GM21515 (cell line): ENCODE measurements around the gene NR4A1.

ENCODE experiments used
- ATAC-seq: cut with Tn5 transposase; IDR thresholded peaks from one replicate; pipeline ENCODE4 v1.9.1; 2021; ENCODE audit not compliant: unreplicated experiment

The NR4A1 gene

GRCh38 chr12:52074971-52075724 lies 23.9 kb downstream of the NR4A1 start:
- no peak for ATAC-seq

- no peak for ATAC-seq
Measured at GRCh38 chr12:52076811-52077210, 25.6 kb downstream of the NR4A1 start.

- no peak for ATAC-seq
Measured at GRCh38 chr12:52078276-52078675, 27.0 kb downstream of the NR4A1 start.

- no peak for ATAC-seq
Measured at GRCh38 chr12:52079576-52080402, 28.5 kb downstream of the NR4A1 start, which contains the start of gene SMIM41. TSS of gene SMIM41 (plus strand) at chr12:52079704. CDS start at chr12:52079780, 76 bp downstream.

- no peak for ATAC-seq
Measured at GRCh38 chr12:52080403-52081251, 29.4 kb downstream of the NR4A1 start.

GRCh38 chr12:52081263-52081733 lies 30.1 kb downstream of the NR4A1 start:
- no peak for ATAC-seq

- ATAC-seq, result no peak
Measured at GRCh38 chr12:52082026-52082668, 30.9 kb downstream of the NR4A1 start.

- ATAC-seq, result no peak
Measured at GRCh38 chr12:52082669-52082987, 31.4 kb downstream of the NR4A1 start.

- ATAC-seq, result no peak
Measured at GRCh38 chr12:52082988-52083637, 31.9 kb downstream of the NR4A1 start.

- no peak for ATAC-seq
Measured at GRCh38 chr12:52083638-52083996, 32.4 kb downstream of the NR4A1 start.

GRCh38 chr12:52084491-52085231 lies 33.4 kb downstream of the NR4A1 start:
- no peak for ATAC-seq

GRCh38 chr12:52085682-52086180 lies 34.5 kb downstream of the NR4A1 start:
- no peak for ATAC-seq

- no peak for ATAC-seq
Measured at GRCh38 chr12:52086366-52086765, 35.1 kb downstream of the NR4A1 start.

- no peak for ATAC-seq
Measured at GRCh38 chr12:52086944-52087835, 35.9 kb downstream of the NR4A1 start.

GRCh38 chr12:52087961-52088820 lies 36.9 kb downstream of the NR4A1 start:
- no peak for ATAC-seq

GRCh38 chr12:52089491-52089890 lies 38.2 kb downstream of the NR4A1 start:
- no peak for ATAC-seq

- no peak for ATAC-seq
Measured at GRCh38 chr12:52090291-52090690, 39.0 kb downstream of the NR4A1 start.
